Fibroblast of peridontal ligament (primary cell): ENCODE results near the gene TGIF2.
A peak's percentile ranks its signal among the peaks of the same experiment; 100 is the strongest.
"Not testable (repeated sequence)": the region's sequence is repeated elsewhere in the genome, so short reads cannot be mapped to it uniquely, and the experiment has no call there.

Experiments used
- DNase-seq: peaks from one replicate; pipeline ENCODE4 v3.0.0-alpha.2; 2010; ENCODE audit errors: extremely low read depth

TGIF2 gene

GRCh38 chr20:36613974-36614373 is 40.6 kb downstream of the TGIF2 start:
- no peak for DNase-seq

DNA sequence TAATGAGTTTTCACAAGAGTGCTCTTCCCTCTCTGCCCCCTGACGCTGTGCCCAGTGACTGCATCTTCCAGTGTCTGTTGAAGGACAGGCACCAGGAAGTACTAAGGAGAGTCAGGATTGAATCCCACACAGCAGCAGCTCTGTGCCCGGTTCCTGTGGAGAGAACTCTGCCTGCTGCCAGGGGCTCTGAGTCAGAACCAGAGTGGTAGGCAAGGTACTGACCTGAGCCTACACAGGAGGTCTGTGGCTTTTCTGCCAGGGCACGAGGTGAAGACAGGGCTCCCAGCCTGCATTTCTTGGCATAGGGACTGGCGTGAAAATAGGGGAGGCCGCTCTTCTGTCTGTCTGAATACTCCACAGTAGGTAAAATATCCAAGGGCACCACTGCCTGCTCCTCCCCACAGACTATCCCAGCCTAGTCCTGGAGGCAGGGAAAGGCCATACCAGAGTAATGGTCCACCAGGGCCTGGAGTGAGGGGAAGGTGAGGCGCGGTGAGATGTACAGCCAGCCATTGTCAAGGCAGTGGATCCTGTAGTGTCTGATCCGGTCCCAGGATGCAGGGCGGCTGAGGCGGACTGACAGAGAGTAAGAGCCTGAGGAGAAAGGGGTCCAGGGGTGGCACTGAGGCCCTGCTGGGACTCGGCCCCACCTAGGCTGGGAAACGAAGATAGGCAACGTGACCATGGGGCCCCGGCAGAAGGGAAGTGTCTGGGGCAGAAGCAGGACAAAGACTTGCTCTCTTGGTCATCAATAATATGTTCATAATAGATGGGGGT is 41.6 kb downstream of the TGIF2 start:
- no peak for DNase-seq

DNA sequence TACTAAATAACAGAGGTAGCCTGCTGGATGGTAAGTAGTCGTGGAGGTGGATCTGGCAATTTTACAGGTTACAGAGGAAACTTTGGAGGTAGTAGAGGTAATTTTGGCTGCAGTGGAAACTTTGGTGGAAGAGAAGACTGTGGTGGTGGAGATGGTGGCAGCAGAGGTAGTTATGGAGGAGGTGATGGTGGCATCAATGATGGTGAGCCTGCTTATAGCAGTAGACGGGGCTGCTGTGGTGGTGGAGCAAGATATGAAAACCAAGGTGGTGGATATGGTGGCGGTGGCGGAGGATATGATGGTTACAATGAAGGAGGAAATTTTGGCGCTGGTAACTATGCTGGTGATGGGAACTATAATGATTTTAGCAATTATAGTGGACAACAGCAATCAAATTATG is 47.5 kb downstream of the TGIF2 start:
- no peak for DNase-seq

GRCh38 chr20:36623444-36623843 is 50.0 kb downstream of the TGIF2 start:
- no peak for DNase-seq

GRCh38 chr20:36624068-36624943 is 50.9 kb downstream of the TGIF2 start:
- no peak for DNase-seq

DNA sequence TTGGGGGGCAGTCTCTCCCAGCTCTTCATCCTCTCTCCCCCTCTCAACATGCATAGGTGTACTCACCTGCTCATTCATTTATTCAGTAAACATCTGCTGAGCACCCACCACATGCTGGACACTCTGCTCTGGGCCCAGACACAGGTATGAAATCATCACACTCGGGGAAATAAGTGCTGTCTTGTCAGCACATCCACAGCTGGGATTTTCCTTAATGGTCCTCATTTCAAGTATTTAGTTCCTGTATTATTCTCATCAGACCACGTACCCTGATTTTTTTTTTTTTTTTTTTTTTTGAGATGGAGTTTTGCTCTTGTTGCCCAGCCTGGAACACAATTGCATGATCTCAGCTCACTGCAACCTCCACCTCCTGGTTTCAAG is 51.5 kb downstream of the TGIF2 start:
- no peak for DNase-seq

DNA sequence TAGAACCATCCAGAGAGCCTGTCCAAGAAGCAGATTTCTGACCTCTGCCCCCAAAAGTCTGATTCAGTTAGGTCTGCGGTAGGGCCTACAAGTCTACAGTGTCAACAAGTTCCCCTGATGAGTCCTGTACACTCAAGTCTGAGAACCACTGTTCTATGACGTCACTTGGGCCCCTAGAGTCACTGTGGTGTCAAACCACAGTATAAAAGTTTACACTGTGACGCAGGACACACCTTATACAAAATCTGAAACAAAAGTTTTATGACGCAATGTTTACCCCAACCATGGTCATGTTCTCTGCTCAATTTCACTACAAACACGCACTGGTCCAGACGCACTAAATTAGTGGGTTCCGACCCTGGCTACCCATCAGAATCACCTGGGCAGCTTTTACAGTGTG is 54.7 kb downstream of the TGIF2 start:
- peak; percentile 2 for DNase-seq

DNA sequence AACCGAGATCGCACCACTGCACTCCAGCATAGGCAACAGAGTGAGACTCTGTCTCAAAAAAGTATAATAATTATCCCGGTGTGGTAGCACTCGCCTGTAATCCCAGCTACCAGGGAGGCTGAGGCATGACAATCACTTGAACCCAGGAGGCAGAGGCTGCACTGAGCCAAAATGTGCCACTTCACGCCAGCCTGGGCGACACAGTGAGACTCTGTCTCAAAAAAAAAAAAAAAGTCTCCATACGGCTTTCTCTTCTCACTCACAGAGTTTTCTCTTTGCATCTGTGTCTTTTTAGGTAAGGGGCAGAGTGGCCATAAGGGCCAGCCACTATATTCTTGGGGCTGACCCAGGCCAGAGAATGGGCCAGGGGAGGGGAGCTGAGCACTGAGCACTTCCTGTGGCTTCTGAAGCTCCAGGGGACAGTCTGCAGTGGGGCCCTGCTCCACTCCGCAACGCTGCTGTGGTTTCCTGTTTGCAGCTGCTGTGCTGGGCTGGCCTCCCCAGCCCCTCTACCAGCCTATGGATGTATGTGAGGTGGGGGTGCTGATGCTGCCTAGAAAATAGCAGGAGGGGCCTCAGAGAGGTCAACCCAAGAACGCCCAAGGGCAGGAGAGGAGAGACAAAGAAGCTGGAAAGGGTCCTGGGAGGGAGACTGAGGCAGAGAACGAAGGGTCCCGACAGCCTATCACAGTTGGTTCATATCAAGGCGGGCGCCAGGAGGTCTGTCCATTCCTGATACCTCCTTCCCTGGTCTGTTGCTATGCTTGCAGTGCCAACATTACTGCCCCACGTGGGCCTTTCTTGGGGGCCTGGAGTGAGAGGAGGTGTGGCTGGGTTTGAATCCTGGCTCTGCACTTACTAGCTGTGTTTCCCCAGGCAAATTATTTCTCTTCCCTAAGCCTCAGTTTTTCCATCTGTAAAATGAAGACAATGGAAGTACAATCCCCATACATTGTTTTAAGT is 56.6 kb downstream of the TGIF2 start:
- no peak for DNase-seq

GRCh38 chr20:36631646-36632045 is 58.2 kb downstream of the TGIF2 start:
- DNase-seq = no peak

- DNase-seq = no peak
Observed at GRCh38 chr20:36632147-36632486, 58.7 kb downstream of the TGIF2 start.

DNA sequence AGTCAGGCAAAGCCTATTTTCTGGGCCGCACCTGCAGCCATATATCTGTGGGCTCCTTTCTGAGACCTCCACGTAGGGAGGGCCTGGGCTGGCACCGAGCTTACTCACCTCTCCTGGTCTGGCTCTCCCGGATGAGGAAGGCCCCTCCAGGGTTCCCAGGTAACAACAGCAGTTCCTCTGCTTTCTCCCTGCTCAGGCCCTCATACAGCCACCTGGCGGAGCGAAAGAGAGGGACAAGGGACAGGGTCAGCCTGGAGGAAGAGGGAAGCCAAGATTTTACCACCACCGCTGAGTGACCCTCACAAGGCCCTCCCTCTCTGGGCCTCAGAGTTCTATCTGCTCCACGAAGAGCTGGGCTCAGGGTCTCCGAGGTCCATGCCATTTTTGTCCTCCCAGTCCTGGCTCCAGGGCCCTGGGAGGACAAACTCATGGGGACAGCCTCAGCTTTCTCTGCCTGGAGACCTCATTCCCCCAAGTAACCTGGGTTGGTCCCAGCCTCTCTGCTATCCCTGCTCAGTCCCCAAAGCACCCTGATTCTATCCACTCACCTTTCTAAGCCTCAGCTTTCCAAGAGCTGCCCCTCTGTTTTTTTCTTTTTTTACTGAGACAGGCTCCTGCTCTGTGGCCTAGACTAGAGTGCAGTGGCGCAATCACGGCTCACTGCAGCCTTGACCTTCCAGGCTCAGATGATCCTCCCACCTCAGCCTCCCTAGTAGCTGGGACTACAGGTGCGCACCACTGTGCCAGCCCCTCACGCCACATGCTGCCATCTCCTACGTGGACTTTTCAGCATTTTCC is 59.3 kb downstream of the TGIF2 start:
- no peak for DNase-seq

DNA sequence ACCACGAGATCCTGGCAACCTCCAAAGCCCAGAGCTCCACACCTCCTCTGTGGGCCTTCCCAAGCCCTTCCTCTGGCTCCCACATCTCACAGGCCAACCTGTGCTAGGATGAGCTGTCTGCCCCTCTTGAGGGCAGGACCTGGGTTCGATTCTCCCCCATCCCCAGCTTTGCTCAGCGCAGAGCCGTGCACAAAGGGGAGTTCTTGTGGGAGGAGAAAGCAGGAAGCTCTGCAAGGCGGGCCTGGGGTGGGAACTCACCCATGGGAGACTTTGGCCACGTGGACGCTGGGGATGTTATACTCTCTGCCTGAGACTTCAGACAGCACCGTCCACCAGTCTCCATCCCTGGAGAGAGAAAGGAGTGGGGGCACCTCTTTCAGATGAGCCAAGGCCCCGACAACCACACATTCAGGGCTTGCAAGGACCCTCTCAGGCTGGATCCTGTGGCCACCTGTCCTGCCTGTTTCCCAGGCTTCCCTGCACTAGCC is 59.9 kb downstream of the TGIF2 start:
- no peak for DNase-seq

DNA sequence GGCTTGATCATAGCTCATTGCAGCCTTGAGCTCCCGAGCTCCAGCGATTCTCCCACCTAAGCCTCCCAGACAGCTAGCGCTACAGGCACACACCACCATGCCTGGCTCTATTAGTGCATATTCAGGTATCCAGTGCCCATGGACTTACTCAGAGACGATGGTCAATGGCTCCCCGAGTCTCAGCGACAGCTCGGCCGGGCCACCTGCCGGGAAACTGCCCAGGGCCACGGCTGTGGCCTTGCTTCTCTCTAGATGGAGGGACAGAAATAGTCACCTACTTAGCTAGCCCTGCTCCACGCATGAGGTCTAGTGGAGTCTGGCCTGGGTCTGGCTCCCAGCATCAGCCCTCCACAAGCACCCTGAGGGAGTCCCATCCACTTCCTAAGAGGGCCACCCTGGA is 60.9 kb downstream of the TGIF2 start:
- DNase-seq = no peak

DNA sequence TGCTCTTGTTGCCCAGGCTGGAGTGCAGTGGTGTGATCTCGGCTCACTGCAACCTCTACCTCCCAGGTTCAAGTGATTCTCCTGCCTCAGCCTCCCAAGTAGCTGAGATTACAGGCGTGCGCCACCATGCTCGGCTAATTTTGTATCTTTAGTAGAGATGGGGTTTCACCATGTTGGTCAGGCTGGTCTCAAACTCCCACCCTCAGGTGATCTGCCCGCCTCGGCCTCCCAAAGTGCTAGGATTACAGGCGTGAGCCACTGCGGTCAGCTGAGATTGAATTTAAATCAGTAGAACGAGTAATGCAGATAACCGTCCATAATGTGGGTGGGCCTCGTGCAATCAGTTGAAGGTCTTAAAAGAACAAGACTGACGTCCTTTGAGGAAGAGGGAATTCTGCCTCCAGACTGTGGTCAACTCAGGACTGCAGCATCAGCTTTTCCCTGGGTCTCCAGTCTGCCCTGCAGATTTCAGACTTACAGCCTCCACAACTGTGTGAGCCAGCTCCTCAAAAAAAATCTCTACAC is 65.5 kb downstream of the TGIF2 start:
- not testable (repeated sequence) for DNase-seq

GRCh38 chr20:36641506-36641843 is 68.1 kb downstream of the TGIF2 start:
- DNase-seq = no peak

DNA sequence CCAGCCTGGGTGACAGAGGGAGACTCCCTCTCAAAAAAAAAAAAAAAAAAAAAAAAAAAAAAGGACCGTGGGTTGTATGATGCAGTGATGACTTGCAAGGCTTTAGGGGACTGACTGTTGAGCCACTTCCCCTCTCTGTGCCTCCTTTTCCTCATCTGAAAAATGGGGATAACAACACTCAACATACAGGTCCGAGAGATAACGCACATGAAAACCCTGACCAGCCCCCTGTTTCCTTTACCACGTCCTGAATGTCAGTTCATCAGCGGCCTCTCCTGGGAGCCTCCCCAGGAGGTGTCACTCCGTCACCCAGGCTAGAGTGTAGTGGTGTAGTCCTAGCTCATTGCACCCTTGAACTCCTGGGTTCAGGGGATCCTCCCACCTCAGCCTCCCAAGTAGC is 68.7 kb downstream of the TGIF2 start:
- DNase-seq = no peak
